Mucosa of descending colon (tissue), 3 donors: Measurements from ENCODE around the gene UMAD1. TPM values are rescaled to one million over a fixed set of nuclear protein-coding genes. Genes with fewer than 3 reads are reported as not detected.

Source experiments
- ATAC-seq: fragments of 200-7000 bp; cut with Tn5 transposase; one replicate; pipeline ENCODE4 v1.9.1; 2020; ENCODE audit warnings: mild to moderate bottlenecking, moderate library complexity
- DNase-seq, 3 donors: peaks; one replicate each; pipeline ENCODE4 v3.0.0-alpha.2; 2020
- H3K36me3 ChIP-seq: fragments of 200-600 bp; one replicate; pipeline ENCODE4 v1.8.0; 2021; ENCODE audit warnings: low read depth, mild to moderate bottlenecking
- H3K4me1 ChIP-seq: fragments of 200-600 bp; one replicate; pipeline ENCODE4 v1.8.0; 2021; ENCODE audit warnings: low read depth, mild to moderate bottlenecking
- H3K4me3 ChIP-seq: fragments of 200-600 bp; one replicate; pipeline ENCODE4 v1.8.0; 2021; ENCODE audit warnings: mild to moderate bottlenecking
- H3K9me3 ChIP-seq: fragments of 200-600 bp; one replicate; pipeline ENCODE4 v1.8.0; 2021; ENCODE audit warnings: mild to moderate bottlenecking
- intact Hi-C, 2 donors: fragments of 100-400 bp; cut with DNase I in 1 of 2; cut with micrococcal nuclease in 1 of 2; formaldehyde crosslinking; loops; one replicate each; pipeline versions ENCODE4 v1.11.0 to v1.11.1; 2022; cut with DNase I, micrococcal nuclease
- total RNA-seq, 3 donors: library from RNA; stranded (reverse); fragmentation: NEBNext Ultra II Directional in 2 of 3; extraction: Animal tissue kit (Norgen Biotek cat#: 25700) in 2 of 3; gene quantifications; one replicate each; pipeline versions ENCODE4 v1.2.1 to v1.2.4, GENCODE V29; 2021 to 2023
- TF ChIP-seq, protein P1 (sequence below): fragments of 200-600 bp; IDR thresholded peaks from one replicate; pipeline ENCODE4 v1.8.0; 2022; ENCODE audit warnings: antibody characterized with exemption, mild to moderate bottlenecking
- donor health status: DM: no; HTN: no; CAD: no; lungs with moderate emphysema.
- donor health status: DM: no; HTN: no; CAD: no.
- donor health status: DM: no; HTN: yes; CAD: no.

UMAD1 gene
- total RNA-seq, 3 donors from 2014 or later: 18.5 to 22.1 (median 18.6) TPM

DNA sequence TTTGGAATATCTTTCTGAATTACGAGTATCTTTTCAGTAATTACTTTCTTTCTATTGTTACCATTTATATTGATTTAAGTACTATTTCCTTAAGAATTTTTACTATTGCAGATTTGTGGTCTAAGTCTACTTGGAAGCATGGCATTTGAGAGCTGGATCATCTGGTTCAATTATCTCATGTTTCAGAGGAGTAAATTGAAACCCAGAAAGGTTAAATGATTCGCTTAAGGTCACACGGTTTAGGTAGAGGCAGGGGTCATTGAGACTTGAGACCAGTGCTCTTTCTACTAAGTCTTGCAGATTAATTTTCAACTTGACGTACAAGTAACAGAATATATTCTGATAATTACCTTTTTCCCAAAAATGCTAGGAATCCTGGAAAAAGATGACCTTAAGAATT lies 218.9 kb downstream of the UMAD1 start:
- Histone ChIP-seq H3K4me1 (no peaks in the 10 kb centered on the region), H3K36me3 (no peaks in the 10 kb centered on the region), H3K4me3 (no peak overlapping the region), H3K9me3 (peaks cover 12% of the 10 kb centered on the region)
- DNase-seq: no peak
- intact Hi-C loops: no loop called here
- TF ChIP-seq, protein P1, sequence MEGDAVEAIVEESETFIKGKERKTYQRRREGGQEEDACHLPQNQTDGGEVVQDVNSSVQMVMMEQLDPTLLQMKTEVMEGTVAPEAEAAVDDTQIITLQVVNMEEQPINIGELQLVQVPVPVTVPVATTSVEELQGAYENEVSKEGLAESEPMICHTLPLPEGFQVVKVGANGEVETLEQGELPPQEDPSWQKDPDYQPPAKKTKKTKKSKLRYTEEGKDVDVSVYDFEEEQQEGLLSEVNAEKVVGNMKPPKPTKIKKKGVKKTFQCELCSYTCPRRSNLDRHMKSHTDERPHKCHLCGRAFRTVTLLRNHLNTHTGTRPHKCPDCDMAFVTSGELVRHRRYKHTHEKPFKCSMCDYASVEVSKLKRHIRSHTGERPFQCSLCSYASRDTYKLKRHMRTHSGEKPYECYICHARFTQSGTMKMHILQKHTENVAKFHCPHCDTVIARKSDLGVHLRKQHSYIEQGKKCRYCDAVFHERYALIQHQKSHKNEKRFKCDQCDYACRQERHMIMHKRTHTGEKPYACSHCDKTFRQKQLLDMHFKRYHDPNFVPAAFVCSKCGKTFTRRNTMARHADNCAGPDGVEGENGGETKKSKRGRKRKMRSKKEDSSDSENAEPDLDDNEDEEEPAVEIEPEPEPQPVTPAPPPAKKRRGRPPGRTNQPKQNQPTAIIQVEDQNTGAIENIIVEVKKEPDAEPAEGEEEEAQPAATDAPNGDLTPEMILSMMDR: no peak
- no peak for ATAC-seq

DNA sequence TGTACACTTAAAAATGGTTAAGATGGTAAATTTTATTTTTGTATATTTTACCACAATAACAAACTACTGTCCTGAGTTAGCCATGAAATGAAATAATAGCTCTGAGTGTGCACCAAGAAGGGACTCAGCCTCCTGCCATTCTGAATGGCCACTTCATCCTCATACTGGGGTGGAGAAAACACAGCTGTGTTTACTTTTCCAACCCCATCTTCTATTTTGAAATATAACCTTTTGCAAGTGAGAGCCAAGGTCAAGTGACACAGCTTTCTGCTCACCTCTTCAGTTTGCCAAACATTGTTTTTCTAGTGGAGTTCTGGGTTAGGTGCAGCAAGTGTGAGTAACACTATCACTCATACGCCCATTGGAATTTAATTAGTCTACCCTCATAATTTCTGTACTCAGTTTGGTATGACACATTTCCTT lies 220.7 kb downstream of the UMAD1 start:
- TF ChIP-seq, protein P1: no peak
- no peak for DNase-seq
- no peaks in the 10 kb centered on the region for H3K36me3 ChIP-seq
- H3K4me1 ChIP-seq: no peaks in the 10 kb centered on the region
- intact Hi-C loops: no loop called here
- no peaks in the 10 kb centered on the region for H3K9me3 ChIP-seq
- peak; percentile 25 for ATAC-seq
- no peak overlapping the region for H3K4me3 ChIP-seq

DNA sequence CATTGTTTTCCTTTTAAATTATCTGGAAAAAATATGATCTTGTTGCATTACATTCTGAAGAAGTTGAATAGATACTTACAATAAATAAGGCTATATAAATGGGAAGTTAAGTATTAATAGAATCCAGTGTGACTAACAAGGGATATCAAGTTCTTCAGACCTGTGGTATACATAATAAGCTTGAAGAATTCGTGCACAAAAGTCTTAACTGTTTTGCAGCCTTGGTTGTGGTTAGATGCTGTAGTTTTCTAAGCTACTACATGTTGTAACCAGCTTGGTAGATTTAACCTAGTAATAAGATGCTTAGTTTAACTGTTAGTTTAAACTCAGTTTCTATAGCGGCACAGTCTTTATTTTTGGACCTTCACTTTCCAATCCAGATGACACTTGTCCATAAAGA lies 221.8 kb downstream of the UMAD1 start:
- DNase-seq (no peak), ATAC-seq (no peak)
- intact Hi-C loops: no loop called here
- H3K4me3 ChIP-seq: no peak overlapping the region
- no peaks in the 10 kb centered on the region for H3K9me3 ChIP-seq
- H3K36me3 ChIP-seq: no peaks in the 10 kb centered on the region
- no peaks in the 10 kb centered on the region for H3K4me1 ChIP-seq
- TF ChIP-seq, protein P1: no peak

DNA sequence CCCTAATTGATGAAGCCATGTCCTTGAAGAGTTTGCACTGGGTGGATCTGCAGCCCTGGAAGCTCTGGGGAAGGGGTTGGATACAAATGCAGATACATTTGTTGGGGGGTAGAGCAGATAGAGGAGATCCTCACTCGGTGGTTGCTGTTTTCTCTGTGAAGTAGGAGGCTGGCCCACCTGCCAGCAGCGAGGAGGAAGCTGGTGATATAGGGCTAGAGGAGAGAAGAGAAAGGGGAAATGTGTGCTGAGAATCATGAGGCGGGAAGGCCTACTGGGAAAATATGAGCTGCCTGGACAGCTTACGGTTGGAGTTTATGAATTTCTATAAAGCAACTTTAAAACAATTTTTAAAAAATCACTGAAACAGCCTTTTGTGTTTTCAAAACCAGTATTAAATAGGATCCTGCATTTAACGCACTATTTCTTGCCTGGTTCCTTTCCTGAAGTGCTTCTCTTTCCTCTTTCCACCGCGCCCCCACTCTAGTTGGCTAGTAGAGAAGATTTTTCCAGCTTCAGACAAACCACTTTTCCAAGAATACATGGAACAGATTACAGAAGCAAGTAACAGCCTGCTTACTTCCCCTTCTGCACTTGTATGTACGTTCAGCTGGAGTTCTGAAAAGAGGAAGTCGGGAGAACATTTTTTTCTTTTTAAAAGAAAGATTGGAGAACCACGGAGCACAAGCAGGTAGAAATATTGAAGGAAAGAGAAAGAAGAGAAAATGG lies 227.5 kb downstream of the UMAD1 start:
- DNase-seq: no peak
- peak; percentile 33 for ATAC-seq
- Histone ChIP-seq H3K4me3 (no peak overlapping the region), H3K9me3 (no peaks in the 10 kb centered on the region), H3K36me3 (no peaks in the 10 kb centered on the region), H3K4me1 (no peaks in the 10 kb centered on the region)
- TF ChIP-seq, protein P1: no peak
- intact Hi-C loops: no loop called here

DNA sequence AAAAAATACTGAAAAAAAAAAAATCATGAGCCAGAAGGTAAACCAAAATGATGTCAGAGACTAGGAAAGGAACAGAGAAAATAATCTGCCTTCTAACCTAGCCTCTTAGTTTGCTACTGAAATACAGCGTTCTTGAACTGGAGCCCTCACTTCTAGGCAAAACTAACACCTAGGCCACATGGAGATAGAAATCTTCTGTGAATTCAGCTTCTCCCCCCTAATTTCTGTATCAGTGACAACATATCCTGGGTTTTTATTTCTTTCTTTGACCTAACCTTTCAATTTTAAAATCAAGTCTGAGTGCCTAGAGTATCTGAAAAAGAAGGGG lies 228.0 kb downstream of the UMAD1 start:
- Histone ChIP-seq H3K4me3 (no peak overlapping the region), H3K4me1 (no peaks in the 10 kb centered on the region), H3K36me3 (no peaks in the 10 kb centered on the region), H3K9me3 (no peaks in the 10 kb centered on the region)
- TF ChIP-seq, protein P1: no peak
- DNase-seq (no peak), ATAC-seq (no peak)
- intact Hi-C loops: no loop called here

DNA sequence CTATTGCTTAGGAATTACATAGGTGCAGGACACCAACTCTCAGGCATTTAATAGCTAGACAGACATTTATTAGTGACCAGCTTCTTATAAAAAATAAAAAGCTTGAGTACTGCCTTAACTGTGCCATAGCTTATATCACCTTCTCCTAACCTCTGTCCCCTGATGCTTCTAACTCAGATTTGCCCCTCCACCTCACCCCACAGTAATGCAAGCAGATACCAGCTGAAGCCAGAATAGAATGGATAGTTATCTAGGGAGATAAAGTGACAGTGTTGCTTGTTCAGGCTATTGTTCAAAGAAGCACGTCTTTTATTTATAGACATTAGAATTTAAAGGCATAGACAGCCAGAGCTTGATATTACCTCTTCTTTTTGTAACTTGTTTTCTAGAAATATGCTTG lies 228.5 kb downstream of the UMAD1 start:
- H3K36me3 ChIP-seq: no peaks in the 10 kb centered on the region
- H3K9me3 ChIP-seq: no peaks in the 10 kb centered on the region
- intact Hi-C loops: no loop called here
- no peaks in the 10 kb centered on the region for H3K4me1 ChIP-seq
- TF ChIP-seq, protein P1: no peak
- no peak overlapping the region for H3K4me3 ChIP-seq
- ATAC-seq (no peak), DNase-seq (no peak)
